Osteoblast (primary cell): ENCODE measurements around the gene LPIN3. TPM values are rescaled to one million over a fixed set of nuclear protein-coding genes. Genes with fewer than 3 reads are reported as not detected.

Experiments used
- DNase-seq: peaks from one replicate; pipeline ENCODE4 v3.0.0; 2011; ENCODE audit warnings: low spot score, mixed read lengths; ENCODE audit not compliant: insufficient read length; ENCODE audit errors: missing footprints
- H2AFZ ChIP-seq: 2 replicates; pipeline ENCODE4 v1.6.0; 2011; ENCODE audit warnings: mild to moderate bottlenecking, low read length
- H3K27ac ChIP-seq: 2 replicates; pipeline ENCODE4 v1.5.1; 2011; ENCODE audit warnings: mild to moderate bottlenecking, low read depth, low read length, moderate library complexity
- H3K27me3 ChIP-seq: 2 replicates; pipeline ENCODE4 v1.6.0; 2012; ENCODE audit warnings: mild to moderate bottlenecking, control low read depth, inconsistent platforms, low read length, moderate library complexity; ENCODE audit not compliant: insufficient read depth
- H3K36me3 ChIP-seq: 2 replicates; pipeline ENCODE4 v1.5.1; 2011; ENCODE audit warnings: mild to moderate bottlenecking, low read length, control low read depth, moderate library complexity; ENCODE audit not compliant: insufficient read depth
- H3K4me1 ChIP-seq: 2 replicates; pipeline ENCODE4 v1.5.1; 2011; ENCODE audit warnings: mild to moderate bottlenecking, low read length, control low read depth, moderate library complexity; ENCODE audit not compliant: insufficient read depth
- H3K4me2 ChIP-seq: 2 replicates; pipeline ENCODE4 v1.6.0; 2011; ENCODE audit warnings: mild to moderate bottlenecking, low read length; ENCODE audit not compliant: insufficient read depth
- H3K4me3 ChIP-seq: fragments of 200-600 bp; sonication (generic); 3 replicates; pipeline ENCODE4 v1.5.1; 2012; ENCODE audit warnings: mild to moderate bottlenecking, low read length, inconsistent platforms; ENCODE audit not compliant: insufficient read depth
- H3K79me2 ChIP-seq: 2 replicates; pipeline ENCODE4 v1.6.0; 2012; ENCODE audit warnings: mild to moderate bottlenecking, low read length, control low read depth, inconsistent platforms; ENCODE audit not compliant: insufficient read depth
- H3K9me3 ChIP-seq: 2 replicates; pipeline ENCODE4 v1.5.1; 2011; ENCODE audit warnings: low read depth, low read length, control low read depth
- H4K20me1 ChIP-seq: 2 replicates; pipeline ENCODE4 v1.6.0; 2012; ENCODE audit warnings: mild to moderate bottlenecking, low read length, control low read depth; ENCODE audit not compliant: insufficient read depth
- total RNA-seq: library from RNA; depleted of rRNA; stranded (reverse); fragments of >200 nt; gene quantifications from 2 replicates; pipeline ENCODE4 v1.2.3, GENCODE V29; 2012
- TF ChIP-seq, protein P1 (sequence below): IDR thresholded peaks from 2 replicates; pipeline ENCODE4 v1.5.1; 2011; ENCODE audit warnings: mild to moderate bottlenecking, low read depth, low read length, moderate library complexity; ENCODE audit errors: extremely low read depth

LPIN3 gene
- total RNA-seq, 1 donor, result 9.0 TPM

DNA sequence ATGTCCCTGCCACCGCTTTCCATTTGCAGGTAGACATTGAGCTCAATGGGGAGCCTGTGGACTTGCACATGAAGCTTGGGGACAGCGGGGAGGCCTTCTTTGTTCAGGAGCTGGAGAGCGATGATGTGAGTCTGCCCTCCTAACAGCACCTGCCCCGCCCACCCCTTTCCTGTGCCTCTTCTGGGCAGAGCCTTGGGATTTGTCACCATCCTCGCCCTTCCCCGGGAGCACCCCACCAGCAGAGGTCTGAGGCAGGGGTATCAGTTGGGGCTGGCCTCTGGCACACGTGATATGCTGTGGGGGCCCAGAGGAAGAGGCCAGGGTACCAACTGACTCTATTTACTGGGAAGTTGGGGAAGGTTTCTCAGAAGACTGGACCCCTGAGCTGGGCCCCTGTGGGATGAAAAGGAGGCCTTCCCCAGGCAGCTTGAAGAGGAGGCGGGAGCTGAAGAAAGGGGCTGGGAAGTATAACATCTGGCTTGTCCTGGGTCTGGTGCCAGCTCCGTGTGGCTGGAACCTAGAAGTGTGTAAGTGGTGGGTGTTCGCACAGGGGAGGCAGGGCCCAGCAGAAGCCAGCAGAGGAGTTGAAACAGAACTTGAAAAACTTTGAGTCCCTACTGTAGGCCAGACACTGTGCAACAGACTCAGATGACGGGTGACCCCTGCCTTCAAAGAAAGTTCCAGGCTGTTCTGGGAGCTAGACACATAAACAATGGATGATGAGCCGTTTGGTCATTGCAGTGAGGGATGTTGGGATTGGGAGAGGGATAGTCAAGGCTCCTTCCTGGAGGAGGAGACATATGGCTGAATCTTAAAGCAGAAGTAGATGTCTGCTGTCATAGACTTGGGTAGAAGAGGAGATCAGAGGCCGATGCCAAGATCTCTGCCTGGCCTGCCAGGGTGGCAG is 7.2 kb downstream of the LPIN3 start:
- no peak overlapping the region for H3K4me3 ChIP-seq
- peaks cover 11% of the 10 kb centered on the region for H3K36me3 ChIP-seq
- no peaks in the 10 kb centered on the region for H3K9me3 ChIP-seq
- no peak overlapping the region for H2AFZ ChIP-seq
- no peak overlapping the region for H3K27ac ChIP-seq
- H3K27me3 ChIP-seq, result no peaks in the 10 kb centered on the region
- peaks cover 3% of the 10 kb centered on the region for H4K20me1 ChIP-seq
- peak; percentile 72 for DNase-seq
- no peak overlapping the region for H3K4me2 ChIP-seq
- H3K79me2 ChIP-seq, result no peaks in the 10 kb centered on the region
- TF ChIP-seq, protein P1, sequence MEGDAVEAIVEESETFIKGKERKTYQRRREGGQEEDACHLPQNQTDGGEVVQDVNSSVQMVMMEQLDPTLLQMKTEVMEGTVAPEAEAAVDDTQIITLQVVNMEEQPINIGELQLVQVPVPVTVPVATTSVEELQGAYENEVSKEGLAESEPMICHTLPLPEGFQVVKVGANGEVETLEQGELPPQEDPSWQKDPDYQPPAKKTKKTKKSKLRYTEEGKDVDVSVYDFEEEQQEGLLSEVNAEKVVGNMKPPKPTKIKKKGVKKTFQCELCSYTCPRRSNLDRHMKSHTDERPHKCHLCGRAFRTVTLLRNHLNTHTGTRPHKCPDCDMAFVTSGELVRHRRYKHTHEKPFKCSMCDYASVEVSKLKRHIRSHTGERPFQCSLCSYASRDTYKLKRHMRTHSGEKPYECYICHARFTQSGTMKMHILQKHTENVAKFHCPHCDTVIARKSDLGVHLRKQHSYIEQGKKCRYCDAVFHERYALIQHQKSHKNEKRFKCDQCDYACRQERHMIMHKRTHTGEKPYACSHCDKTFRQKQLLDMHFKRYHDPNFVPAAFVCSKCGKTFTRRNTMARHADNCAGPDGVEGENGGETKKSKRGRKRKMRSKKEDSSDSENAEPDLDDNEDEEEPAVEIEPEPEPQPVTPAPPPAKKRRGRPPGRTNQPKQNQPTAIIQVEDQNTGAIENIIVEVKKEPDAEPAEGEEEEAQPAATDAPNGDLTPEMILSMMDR, result no peak
- H3K4me1 ChIP-seq, result no peaks in the 10 kb centered on the region

DNA sequence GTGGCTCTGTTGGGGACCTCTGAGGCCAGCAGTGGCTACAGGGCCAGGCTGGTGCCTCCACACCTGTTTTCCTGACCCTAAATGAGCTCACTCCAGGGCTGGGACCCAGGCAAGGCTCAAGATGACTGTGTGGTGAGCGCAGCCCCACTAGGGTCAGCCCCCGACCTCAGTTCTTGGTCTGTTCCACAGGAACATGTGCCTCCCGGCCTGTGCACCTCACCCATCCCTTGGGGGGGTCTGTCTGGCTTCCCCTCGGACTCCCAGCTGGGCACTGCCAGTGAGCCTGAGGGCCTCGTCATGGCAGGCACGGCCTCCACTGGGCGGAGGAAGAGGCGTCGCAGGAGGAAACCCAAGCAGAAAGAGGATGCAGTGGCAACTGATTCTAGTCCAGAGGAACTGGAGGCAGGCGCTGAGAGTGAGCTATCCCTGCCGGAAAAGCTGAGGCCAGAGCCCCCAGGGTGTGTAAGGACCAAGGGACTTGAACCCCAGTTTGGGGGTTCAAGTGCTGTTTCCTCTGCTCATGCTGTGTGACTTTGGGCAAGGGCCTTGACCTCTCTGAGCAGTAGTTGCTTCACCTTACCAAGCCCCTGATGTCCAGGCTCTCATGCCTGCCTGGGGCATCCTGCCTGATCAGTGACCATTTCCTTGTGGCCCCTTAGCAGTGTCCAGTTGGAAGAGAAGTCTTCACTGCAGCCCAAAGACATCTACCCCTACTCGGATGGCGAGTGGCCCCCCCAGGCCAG is 8.0 kb downstream of the LPIN3 start:
- peak; percentile 75 for DNase-seq
- Histone ChIP-seq H2AFZ (no peak overlapping the region), H3K4me3 (no peak overlapping the region), H3K27ac (no peak overlapping the region), H3K79me2 (no peaks in the 10 kb centered on the region), H3K27me3 (no peaks in the 10 kb centered on the region), H3K4me2 (no peak overlapping the region), H3K9me3 (no peaks in the 10 kb centered on the region), H3K4me1 (no peaks in the 10 kb centered on the region), H4K20me1 (peaks cover 3% of the 10 kb centered on the region), H3K36me3 (peaks cover 11% of the 10 kb centered on the region)
- TF ChIP-seq, protein P1, result no peak

DNA sequence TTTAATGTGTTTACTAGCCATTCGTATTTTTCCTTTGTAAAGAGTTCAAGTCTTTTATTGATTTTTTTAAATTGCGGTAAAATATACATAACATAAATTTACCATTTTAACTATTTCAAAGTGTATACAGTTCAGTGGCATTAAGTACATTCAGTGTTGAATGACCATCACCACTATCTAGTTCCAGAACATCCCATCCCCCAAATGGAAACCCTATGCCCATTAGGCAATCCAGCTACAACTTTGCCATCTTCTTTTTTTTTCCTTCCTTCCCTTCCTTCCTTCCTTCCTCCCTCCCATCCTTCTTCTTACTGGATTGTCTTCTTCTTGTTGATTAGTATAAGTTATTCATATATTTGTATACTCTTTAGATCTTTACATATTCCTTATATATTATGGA is 8.6 kb downstream of the LPIN3 start:
- TF ChIP-seq, protein P1, result no peak
- Histone ChIP-seq H3K36me3 (peaks cover 11% of the 10 kb centered on the region), H3K4me3 (no peak overlapping the region), H2AFZ (no peak overlapping the region), H3K4me2 (no peak overlapping the region), H3K4me1 (no peaks in the 10 kb centered on the region), H3K9me3 (no peaks in the 10 kb centered on the region), H4K20me1 (peaks cover 3% of the 10 kb centered on the region), H3K27me3 (no peaks in the 10 kb centered on the region), H3K27ac (no peak overlapping the region), H3K79me2 (no peaks in the 10 kb centered on the region)
- DNase-seq, result no peak

DNA sequence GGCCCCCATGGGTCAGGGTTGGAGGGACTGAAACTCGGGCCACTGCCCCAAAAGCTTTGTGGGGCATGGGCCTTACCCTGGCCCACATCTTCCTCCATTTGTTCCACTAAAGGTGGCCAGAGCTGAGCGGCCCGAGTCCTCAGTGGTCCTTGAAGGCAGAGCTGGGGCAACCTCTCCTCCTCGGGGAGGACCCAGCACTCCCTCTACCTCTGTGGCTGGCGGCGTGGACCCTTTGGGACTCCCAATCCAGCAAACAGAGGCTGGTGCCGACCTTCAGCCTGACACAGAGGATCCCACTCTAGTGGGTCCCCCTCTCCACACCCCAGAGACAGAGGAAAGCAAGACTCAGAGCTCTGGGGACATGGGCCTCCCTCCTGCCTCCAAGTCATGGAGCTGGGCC is 9.3 kb downstream of the LPIN3 start:
- TF ChIP-seq, protein P1, result no peak
- H3K27ac ChIP-seq, result no peak overlapping the region
- no peak overlapping the region for H3K4me2 ChIP-seq
- no peaks in the 10 kb centered on the region for H3K9me3 ChIP-seq
- H3K36me3 ChIP-seq, result peaks cover 11% of the 10 kb centered on the region
- H3K4me3 ChIP-seq, result no peak overlapping the region
- no peaks in the 10 kb centered on the region for H3K4me1 ChIP-seq
- H3K79me2 ChIP-seq, result no peaks in the 10 kb centered on the region
- no peak overlapping the region for H2AFZ ChIP-seq
- H4K20me1 ChIP-seq, result peaks cover 3% of the 10 kb centered on the region
- DNase-seq, result peak; percentile 54
- H3K27me3 ChIP-seq, result no peaks in the 10 kb centered on the region
